ENCODE data around the gene TBX10.
"Not testable (repeated sequence)": the region's sequence is repeated elsewhere in the genome, so short reads cannot be mapped to it uniquely, and the experiment has no call there.

Gene TBX10

DNA sequence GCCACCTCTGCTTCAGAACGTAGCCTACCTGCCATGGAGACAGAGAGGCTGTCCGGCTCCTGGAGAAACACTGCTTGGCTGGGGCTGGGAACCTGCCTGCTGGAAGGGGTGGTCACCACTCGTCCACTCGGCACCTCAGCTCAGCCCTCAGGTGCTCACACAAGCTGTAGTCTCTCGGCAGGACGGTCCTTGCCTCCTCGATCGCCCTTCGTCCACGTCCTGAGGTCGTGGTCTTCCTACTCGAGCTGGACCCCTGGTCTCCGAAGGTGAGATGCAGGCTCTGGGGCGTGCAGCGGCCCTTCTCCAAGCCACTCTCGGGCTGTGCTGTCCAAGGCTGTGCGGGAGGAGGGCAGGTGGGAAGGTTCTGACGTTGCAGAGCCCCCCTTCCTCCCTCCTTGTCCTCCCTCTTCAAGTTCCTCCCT is at the start of gene TBX10:
TBX10 (minus strand) TSS at position 326 of the 422 bp plus-strand sequence; CDS start at position 35, 291 bp downstream.
- DNase-seq (ENCODE audit: low spot score) = no peak

DNA sequence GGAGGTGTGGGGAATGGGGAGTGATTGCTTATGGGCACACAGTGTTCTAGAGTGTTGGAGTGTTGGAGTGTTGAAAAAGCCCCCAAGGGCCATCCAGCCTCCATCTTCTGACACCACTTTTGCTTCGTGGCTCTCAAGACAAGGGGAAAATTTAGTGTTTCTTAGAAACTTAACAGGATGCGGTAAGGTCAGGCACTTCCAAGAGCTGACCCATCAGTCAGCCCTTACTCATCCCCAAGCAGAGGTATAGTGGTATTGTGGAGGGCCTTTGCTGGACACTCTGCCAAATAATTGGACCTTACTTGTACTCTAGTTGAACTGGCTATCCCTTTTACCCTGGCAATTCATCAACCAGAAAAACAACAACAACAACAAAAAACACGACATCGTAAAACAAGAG is 49.6 kb upstream of the TBX10 start:
- no peak for DNase-seq (ENCODE audit: low spot score)

DNA sequence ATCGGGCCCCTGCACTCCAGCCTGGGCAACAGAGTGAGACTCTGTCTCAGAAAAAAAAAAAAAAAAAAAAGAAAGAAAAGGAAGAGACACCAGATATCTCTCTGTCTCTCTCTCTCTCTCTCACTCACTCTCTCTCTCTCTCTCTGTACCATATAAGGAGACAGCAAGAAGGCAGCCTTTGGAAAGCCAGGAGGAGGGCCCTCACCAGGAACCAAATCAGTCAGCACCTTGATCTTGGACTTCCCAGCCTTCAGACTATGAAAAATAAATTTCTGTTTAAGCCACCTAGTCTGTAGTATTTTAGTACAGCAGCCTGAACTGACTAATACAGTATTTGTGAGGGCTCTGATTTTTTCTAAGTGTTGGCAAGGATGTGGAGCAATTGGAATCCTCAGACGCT is 48.4 kb upstream of the TBX10 start:
- no peak for DNase-seq (ENCODE audit: low spot score)

GRCh38 chr11:67685641-67686332 is 46.2 kb upstream of the TBX10 start:
- DNase-seq (ENCODE audit: low spot score) = not testable (repeated sequence)

- DNase-seq (ENCODE audit: low spot score) = not testable (repeated sequence)
Observed at GRCh38 chr11:67682126-67683034, 42.8 kb upstream of the TBX10 start.

GRCh38 chr11:67680696-67681470 is 41.3 kb upstream of the TBX10 start:
- DNase-seq (ENCODE audit: low spot score) = no peak

DNA sequence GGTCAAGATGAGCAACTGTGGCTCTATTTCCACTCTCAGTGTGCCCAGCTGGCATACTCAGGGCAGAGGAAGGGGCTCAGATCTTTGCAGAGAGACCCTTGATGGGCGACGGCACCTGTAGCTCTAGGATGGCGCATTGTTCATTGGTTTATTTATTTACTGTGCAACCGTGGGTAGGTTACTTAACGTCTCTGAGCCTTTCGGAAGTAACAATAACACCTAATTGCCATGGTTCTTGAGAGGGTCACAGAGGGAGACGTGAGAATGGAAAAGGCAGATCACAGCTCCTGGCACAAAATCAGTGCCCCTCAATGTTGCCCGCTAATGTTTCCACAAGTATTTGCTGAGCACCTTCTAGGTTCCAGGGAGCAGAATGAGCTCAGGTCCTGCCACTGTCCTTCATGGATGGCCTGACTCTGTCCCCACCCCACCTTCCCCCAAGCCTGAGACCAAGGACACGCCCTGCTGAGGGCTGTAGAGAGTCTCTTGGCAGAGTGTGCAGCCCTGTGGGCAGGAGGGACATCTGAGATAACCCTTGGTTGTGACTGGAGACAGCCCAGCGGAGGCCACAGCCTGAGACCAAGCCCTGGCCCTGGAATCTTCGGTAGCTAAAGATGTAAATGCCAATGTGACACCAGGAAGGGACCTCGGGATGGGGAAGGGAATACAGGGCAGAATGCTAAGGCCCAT is 35.6 kb upstream of the TBX10 start:
- no peak for DNase-seq (ENCODE audit: low spot score)

DNA sequence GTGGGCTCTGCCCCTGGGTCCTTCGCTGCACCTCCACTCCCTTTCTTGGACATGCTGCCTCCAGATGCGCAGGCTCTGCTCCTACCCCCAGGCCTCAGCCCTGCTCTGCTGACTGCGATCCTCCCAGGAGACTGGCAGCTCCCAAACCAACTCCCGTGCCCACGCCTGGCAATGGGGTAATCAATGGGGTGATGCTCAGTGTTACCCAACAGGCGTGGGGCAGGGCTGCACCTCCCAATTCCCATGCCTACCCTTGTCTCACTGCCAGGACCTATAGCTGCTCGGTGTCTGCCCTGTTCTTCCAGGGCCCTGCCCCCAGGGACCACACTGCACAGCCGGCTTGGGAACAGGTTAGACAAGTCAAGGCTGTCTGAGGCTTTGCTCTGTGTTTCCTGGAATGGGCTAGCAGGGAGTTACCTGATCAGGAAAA is 34.9 kb upstream of the TBX10 start, which contains the start of gene ALDH3B2:
ALDH3B2 (minus strand) TSS at position 182 of the 430 bp plus-strand sequence. CDS start 7,688 bp downstream, outside the sequence.
- no peak for DNase-seq (ENCODE audit: low spot score)

- DNase-seq (ENCODE audit: low spot score) = no peak
Observed at GRCh38 chr11:67673902-67674301, 34.3 kb upstream of the TBX10 start.

- no peak for DNase-seq (ENCODE audit: low spot score)
Observed at GRCh38 chr11:67673358-67673757, 33.8 kb upstream of the TBX10 start.

DNA sequence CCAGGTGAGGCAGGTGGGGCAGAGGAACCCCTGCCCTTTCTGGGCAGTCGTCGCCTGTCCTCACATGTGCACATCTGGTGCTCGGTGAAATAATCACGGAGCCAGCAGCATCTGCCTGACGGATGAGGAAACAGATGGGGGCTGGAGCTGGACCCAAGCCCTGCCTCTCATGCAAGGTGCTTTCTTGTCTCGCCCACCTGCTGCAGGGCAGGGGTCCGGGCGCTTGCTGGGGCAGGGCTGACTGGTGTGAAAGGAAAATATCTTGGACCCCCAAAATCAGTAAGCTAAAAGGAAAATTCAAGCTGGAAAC is 31.6 kb upstream of the TBX10 start:
- no peak for DNase-seq (ENCODE audit: low spot score)

GRCh38 chr11:67670316-67671210 is 31.0 kb upstream of the TBX10 start:
- no peak for DNase-seq (ENCODE audit: low spot score)

- DNase-seq (ENCODE audit: low spot score) = no peak
Observed at GRCh38 chr11:67668192-67668551, 28.6 kb upstream of the TBX10 start.

DNA sequence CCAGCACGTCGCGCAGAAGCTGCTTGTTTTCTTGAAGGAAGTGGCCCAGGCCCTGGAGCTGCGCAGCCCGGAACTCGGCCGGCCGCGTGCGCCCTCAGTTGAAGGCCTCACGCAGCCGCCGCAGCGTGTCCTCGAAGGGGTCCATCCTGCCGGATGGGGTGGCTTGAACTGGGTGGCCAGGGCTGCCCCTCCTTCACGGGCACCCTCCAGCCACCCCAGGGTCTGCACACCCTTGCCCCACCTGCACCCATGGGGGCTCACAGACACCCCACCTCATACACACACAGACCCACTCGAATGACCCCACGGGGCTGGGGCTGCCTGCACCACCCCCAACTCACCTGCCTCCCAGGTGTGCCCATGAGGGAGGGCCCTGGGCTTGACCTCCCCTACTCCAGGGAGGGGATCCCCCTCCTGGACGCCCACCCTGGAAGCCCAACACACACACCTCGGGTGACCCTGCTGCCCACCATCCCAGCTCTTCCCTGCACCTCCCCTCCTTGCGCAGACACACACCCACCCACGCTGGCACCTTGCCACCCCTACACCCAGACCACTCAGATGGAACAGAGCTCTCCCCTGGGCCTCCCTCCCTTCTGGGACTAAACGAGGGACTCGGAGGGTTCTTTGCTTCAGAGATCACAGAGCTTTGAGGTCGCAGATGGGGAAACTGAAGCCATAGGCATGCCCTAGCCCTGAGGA is 28.1 kb upstream of the TBX10 start:
- no peak for DNase-seq (ENCODE audit: low spot score)

DNA sequence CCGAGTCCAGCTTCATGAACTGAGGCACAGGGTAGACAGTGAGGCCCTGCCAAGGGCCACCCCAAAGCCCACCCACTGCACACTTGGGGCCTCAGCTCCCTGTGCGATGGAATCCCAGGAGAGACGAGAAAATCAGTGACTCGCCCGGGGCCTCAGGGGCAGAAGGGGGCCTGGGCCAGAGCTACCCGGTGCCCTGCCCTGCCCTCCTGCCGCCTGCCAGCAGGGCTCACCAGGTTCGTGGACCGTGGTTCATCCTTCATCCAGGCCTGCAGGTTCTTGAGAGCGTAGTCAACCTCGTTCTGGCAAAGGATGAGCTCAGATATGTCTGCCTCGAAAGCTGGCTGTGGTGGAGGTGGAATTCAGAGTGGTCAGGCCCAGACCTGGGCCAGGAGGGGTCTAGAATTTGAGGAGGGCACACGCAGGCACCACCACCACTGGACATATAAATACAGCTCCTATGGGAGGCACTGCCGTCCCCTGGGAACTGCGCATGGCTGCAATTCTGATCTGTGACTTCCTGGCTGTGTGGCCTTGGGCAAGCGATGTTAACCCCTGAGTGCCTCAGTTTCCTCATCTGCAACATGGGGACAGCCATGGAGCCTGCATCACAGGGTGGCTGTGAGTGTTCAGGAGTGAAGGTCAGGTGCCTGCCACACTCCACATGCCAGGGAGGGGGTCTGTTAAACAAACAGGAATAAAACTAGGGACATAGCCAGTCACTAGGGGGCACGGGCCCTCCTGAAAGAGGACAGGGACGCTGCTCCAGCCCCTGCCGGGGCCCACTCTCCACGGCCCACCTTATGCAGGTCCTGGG is 27.3 kb upstream of the TBX10 start:
- DNase-seq (ENCODE audit: low spot score) = no peak

DNA sequence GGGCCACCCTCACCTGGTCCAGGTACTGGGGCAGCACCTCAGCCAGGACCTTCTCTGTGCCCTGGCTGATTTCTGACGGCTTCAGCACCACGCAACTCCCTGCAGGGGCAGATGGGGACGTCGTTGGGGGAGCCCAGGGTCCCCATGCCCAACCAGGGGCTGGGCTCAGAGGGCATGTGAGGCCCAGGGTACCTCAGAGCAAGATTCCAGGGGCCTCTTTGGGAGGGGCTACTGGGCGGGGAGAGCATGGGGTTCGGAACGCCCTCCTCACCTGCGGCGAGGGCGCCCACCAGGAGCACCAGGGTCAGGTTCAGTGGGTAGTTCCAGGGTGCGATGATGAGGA is 26.7 kb upstream of the TBX10 start:
- no peak for DNase-seq (ENCODE audit: low spot score)

DNA sequence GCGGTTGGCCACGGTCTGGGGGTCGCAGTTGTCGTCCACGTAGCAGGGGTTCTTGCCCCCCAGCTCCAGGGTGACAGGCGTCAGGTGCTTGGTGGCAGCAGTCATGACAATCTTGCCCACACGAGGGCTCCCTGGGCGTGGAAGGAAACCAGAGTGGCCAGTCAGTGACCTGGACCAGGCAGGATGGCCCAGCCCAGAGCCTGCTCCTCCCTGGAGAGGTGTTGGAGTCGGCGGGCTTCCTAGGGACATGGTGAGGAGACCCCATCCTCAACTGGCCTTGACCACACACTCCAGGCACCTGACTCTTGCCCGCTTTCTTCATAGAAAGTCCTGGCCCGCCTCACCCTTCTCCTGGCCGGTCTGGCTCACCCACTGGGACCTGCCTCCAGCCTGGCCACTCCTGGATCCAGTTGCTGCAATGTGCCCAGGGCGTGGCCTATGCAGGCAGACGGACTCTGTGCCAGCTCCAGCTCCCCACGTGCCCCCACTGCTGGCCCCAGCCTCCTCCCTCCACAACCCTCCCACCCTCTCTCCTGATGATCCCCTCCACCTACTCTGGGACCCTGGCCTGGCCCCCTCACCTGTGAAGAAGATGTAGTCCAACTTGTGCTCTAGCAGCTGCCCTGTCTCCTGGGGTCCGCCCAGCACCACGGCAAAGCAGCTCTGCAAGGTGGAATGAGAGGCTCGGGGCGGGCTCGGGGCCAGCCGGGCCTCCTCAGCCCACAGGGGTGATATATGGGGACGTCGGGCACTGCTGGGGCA is 26.2 kb upstream of the TBX10 start:
- DNase-seq (ENCODE audit: low spot score) = no peak

DNA sequence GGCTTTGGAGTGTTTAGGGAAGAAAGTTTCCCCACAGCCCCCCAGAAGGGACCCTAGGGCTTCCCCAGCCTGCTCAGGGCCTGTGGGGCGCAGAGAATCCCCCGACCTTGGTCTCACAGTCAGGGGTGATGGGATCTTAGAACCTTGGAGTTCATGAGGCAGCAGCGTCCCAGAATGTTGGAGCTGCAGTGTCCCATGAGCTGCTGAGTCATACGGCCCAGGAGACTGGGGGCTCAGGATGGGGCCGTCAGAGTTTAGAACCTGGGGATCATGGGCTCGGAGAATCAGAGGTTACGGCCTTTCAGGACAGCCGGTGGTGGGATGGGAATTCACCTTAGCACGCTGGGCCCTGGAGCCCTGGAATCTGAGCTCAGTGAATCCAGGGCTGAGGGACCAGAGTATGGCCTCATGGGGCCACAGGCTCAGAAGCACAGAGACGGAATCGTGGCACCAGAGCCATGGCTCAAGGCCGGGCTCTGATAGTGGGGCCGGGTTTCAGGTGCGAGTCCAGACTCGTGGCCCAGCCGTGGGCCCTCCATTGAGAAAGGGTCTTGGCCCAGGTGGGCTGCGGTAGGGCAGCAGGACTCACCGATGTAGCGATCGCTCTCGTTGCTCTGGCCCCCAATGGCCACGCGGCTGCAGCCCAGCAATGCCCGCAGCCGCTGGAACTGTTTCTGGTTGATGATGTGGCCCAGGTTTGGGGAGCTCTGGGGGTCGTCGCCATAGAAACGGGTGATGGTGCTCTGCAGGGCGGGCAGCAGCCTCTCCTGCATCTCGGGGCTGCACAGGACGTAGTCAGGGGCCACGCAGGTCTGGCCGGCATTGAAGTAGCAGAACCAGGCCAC is 25.4 kb upstream of the TBX10 start:
- DNase-seq (ENCODE audit: low spot score) = no peak
